Astrocyte of the spinal cord (primary cell): ENCODE results near the gene PADI6.

Source experiments
- DNase-seq: peaks from one replicate; pipeline ENCODE4 v3.0.0; 2011; ENCODE audit warnings: low read depth, low spot score
- H3K4me3 ChIP-seq: 2 replicates; pipeline ENCODE4 v1.5.1; 2011; ENCODE audit warnings: low read depth, mild to moderate bottlenecking, low read length, moderate library complexity
- CTCF ChIP-seq: IDR thresholded peaks from 2 replicates; pipeline ENCODE4 v1.5.1; 2012; ENCODE audit warnings: low read depth, mild to moderate bottlenecking, low read length, inconsistent platforms
- in situ Hi-C: cut with HindIII; loops from 2 replicates; pipeline ENCODE4 v1.10.0; 2017; ENCODE audit warnings: low sequenced_read_pairs

PADI6 gene

GRCh38 chr1:17371896-17372295 lies at the start of gene PADI6:
TSS of gene PADI6 (plus strand) at chr1:17372196. CDS start at chr1:17372246, 50 bp downstream.
- no peak for TF ChIP-seq CTCF
- in situ Hi-C loops = no loop called here
- no peak for DNase-seq

GRCh38 chr1:17328855-17329254 lies 43.1 kb upstream of the PADI6 start:
- no peak for TF ChIP-seq CTCF
- no peak for DNase-seq
- H3K4me3 ChIP-seq = no peak overlapping the region
- in situ Hi-C loops = no loop called here

More at GRCh38 chr1:17371896-17372295, at the start of gene PADI6:
- no peak within 1 kb of the TSS for H3K4me3 ChIP-seq

GRCh38 chr1:17329610-17330009 lies 42.4 kb upstream of the PADI6 start:
- DNase-seq = no peak
- no peak overlapping the region for H3K4me3 ChIP-seq
- in situ Hi-C loops = no loop called here
- no peak for TF ChIP-seq CTCF

- TF ChIP-seq CTCF = no peak
- no peak for DNase-seq
- in situ Hi-C loops = no loop called here
- no peak overlapping the region for H3K4me3 ChIP-seq
These were observed 41.1 kb upstream of the PADI6 start for GRCh38 chr1:17330856-17331255.

GRCh38 chr1:17333081-17333480 lies 38.9 kb upstream of the PADI6 start:
- no peak overlapping the region for H3K4me3 ChIP-seq
- in situ Hi-C loops = no loop called here
- no peak for TF ChIP-seq CTCF
- DNase-seq = no peak

GRCh38 chr1:17335821-17336710 lies 35.9 kb upstream of the PADI6 start:
- TF ChIP-seq CTCF = peak; percentile 90
- DNase-seq = peak; percentile 39
- H3K4me3 ChIP-seq = no peak overlapping the region
- in situ Hi-C loops = no loop called here
